Suppressor macrophage treated with lipopolysaccharide for 1 hour (primary cell): ENCODE data around the gene ZNF253.
"Not testable (repeated sequence)": the region's sequence is repeated elsewhere in the genome, so short reads cannot be mapped to it uniquely, and the experiment has no call there.

Experiments
- DNase-seq, 3 donors: peaks; one replicate each; pipeline ENCODE4 v3.0.0-alpha.2; 2020 to 2022

ZNF253 gene

GRCh38 chr19:19865750-19866610 is at the start of gene ZNF253:
ZNF253 (plus strand) TSS chr19:19865882; CDS start chr19:19865997, 115 bp downstream.
- peak; percentile 89 to 96 (median 95) for DNase-seq

DNA sequence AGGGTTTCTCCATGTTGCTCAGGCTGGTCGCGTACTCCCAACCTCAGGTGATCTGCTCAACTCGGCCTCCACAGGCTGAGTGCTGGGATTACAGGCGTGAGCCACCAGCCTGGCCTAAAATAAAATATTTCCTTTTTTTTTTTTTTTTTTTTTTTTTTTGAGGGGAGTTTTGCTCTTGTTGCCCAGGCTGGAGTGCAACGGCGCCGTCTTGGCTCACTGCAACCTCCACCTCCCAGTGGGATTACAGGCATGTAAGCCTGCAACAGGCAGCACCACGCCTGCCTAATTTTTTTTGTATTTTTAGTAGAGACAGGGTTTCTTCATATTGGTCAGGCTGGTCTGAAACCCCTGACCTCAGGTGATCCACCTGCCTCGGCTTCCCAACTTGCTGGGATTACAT is 49.0 kb upstream of the ZNF253 start:
- DNase-seq = no peak

- DNase-seq = no peak
These were observed 48.3 kb upstream of the ZNF253 start for GRCh38 chr19:19817357-19817756.

GRCh38 chr19:19820774-19821320 is 44.8 kb upstream of the ZNF253 start:
- DNase-seq = peak in 2 of 3 donors; percentile 3

DNA sequence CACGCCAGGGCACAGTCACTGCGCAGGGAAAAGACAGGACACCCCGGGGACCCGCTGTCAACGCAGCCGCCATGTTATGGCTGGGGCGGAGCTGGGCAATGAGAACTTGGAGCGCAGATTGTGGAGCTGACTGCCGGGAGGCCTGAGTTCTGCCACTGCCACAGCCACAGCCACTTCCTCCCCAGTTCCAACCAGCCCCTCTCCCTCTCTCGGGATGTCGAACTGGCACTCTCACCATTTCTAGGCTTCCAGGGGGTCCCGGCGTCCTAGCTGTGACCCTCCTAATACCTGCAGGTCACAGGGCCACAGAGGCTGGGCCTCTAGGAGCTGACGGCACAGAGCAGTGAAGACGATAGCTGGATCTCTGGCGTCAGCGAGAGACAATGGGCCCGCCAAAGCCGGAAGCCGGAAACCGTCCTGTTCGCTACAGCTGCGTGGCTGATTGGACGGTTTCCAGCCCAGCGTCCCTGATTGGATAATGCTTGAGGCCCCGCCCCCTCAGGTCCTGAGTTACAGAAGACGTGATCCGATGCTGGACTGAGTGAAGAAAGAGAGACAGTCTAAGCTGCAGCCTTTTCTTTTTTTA is 44.2 kb upstream of the ZNF253 start, which contains the start of gene ZNF506:
Gene ZNF506 (minus strand): TSS at position 385 of the 586 bp plus-strand sequence. CDS start 147 bp downstream, at position 238.
- peak; percentile 95 to 97 (median 96) for DNase-seq

DNA sequence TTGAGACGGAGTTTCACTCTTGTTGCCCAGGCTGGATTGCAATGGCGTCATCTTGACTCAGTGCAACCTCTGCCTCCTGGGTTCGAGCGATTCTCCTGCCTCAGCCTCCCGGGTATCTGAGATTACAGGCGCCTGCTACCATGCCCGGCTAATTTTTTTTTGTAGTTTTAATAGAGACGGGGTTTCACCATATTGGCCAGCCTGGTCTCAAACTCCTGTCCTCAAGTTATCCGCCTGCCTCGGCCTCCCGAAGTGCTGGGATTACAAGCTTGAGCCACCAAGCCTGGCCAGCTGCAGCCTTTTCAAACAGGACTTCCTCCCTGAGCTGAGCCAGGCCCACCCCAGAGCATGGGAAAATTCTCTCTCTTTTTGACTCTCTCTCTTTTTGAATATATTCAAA is 43.7 kb upstream of the ZNF253 start:
- not testable (repeated sequence) for DNase-seq

GRCh38 chr19:19823916-19824315 is 41.8 kb upstream of the ZNF253 start:
- DNase-seq = peak in 2 of 3 donors; percentile 6 to 29

- DNase-seq = no peak
These were observed 38.8 kb upstream of the ZNF253 start for GRCh38 chr19:19826875-19827274.

DNA sequence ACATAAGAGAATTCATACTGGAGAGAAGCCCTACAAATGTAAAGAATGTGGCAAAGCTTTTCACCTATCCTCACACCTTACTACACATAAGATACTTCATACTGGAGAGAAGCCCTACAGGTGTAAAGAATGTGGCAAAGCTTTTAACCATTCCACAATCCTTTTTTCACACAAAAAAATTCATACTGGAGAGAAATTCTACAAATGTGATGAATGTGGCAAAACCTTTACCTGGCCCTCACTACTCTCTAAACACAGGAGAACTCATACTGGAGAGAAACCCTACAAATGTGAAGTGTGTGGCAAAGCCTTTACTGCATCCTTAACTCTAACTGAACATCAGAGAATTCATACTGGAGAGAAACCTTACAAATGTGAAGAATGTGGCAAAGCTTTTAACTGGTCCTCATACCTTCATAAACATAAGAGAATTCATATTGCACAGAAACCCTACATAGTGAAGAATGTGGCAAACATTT is 30.1 kb upstream of the ZNF253 start:
- peak in 1 of 3 donors; percentile 2 for DNase-seq

DNA sequence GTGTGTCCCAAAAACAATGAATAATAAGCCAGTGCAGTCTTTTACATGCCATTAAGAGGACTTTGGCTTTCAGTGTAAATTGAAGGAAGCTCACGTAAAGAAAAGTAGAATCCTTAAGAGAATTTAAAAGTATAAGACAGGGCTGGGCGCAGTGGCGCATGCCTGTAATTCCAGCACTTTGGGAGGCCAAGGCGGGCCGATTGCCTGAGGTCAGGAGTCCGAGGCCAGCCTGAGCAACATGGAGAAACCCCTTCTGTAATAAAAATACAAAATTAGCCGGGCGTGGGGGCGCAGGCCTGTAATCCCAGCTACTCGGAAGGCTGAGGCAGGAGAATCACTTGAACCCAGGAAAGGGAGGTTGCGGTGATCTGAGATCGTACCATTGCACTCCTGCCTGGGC is 17.9 kb upstream of the ZNF253 start:
- no peak for DNase-seq

GRCh38 chr19:19849056-19849455 is 16.6 kb upstream of the ZNF253 start:
- DNase-seq = peak in 1 of 3 donors; percentile 2

- DNase-seq = not testable (repeated sequence)
These were observed 13.9 kb upstream of the ZNF253 start for GRCh38 chr19:19851740-19852139.

DNA sequence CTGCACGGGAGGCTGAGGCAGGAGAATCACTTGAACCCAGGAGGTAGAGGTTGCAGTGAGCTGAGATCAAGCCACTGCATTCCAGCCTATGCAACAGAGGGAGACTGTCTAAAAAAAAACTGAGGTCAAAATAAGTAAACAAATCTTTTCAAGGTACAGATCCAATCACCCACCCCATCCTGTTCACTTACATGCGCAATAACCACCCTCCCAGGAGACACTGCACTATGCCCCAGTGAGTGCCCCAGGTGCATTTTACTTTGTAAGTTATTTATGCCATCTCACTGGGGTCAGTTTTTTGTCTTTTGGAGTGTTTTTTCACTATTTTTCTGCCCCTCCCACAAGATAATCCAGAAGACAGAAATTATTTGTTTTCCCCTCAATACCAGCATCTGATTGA is 6.9 kb upstream of the ZNF253 start:
- DNase-seq = no peak

DNA sequence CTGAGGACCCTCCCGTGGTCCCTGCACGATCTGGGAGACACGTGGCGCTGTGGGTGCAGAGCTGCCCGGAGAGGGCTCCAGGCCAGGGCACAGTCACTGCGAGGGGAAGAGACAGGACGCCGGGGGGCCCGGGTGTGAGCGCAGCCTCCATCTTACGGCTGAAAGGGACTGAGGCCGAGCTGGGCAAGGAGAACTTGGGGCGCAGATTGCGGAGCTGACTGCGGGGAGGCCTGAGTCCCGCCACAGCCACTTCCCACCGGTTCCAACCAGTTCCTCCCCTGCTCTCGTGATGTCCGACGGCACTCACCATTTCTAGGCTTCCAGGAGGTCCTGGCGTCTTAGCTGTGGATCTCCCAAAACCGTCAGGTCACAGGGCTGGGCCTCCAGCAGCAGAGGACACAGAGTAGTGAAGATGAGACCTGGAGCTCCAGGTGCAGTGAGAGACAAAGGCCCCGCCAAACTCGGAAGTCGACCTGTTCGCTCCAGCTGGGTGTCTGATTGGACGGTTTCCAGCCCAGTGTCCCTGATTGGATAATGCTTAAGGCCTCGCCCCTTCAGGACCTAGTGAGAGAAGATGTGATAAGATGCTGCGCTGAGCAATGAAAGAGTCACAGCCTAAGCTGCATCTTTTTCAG is 4.8 kb upstream of the ZNF253 start:
- DNase-seq = no peak

- DNase-seq = peak; percentile 18 to 36 (median 20)
These were observed 1.0 kb downstream of the ZNF253 start for GRCh38 chr19:19866611-19867248.

GRCh38 chr19:19870086-19870485 is 4.4 kb downstream of the ZNF253 start:
- DNase-seq = not testable (repeated sequence)

DNA sequence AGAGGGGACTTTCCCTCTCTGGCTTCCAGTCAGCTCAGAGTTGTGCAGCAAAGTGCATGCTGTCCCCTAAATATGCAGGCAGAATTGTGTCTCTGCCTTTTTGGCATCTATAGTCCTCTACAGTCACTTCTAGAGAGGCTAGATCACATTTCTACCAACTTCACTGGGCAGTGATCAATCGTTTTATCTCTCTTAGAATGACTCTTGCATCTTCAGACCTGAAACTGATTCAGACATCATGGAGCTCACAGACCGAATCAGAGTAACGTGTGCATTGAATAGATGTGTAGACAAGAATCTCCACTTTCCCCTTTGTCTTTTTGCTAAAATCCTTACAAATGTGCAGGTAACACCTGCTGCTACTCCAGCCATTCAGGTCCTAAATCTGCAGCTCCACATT is 6.2 kb downstream of the ZNF253 start:
- DNase-seq = no peak

DNA sequence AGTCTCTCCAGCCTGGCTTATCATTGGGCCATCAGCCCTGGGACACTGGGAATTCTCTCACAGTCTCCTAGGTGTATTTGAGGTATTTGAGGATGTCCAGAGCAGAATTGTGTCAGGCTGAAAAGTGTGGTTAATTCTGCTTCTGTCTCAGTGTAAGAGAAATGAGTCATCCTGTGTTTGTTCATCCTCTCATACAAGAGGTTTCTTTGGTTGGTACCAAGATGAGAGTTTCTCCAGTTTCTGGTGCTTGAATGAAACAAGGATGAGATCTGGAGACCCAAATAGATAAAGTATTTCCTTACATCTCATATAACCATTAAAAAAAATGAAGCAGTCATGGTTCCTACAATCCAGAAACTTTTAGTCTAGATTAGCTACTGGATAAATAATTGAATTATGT is 7.7 kb downstream of the ZNF253 start:
- no peak for DNase-seq

DNA sequence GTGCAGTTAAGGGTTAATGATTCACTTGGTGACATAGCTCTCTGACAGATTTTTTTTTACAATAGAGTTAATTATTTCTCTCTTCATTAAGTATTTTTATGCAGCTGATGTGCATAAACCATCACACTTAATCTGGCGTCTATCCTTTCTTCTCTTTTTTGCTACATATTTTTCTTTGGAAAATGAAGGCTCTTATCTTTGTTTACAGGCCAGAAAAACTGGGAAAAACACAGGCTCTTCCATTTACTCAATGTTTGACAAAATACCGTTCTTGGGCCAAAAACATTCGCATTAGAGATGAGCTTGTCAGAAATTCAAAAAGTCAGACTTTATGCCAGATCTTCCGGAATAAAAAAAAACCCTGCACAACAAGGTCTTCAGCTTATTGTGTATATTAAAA is 12.0 kb downstream of the ZNF253 start:
- DNase-seq = no peak

DNA sequence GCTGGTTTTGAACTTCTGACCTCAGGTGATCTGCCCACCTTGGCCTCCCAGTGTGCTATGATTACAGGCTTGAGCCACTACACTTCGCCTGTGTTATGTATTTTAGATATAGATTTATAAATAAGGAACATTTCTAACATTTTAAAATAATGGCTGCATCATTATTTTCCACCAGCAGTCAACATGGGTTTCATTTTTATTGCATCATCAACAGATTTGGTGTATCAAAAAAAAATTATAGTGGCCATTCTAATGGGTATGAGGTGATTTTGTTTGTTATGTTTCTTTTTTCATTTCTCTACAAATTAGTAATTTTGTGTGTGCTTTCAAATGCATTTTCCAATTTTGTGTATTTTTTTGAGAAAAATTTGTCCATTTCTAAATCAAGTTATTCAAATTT is 18.9 kb downstream of the ZNF253 start:
- no peak for DNase-seq

- not testable (repeated sequence) for DNase-seq
These were observed 26.6 kb downstream of the ZNF253 start for GRCh38 chr19:19892055-19892941.
